GM19193 (cell line): ENCODE data around the gene AARS2.

ENCODE experiments used
- POLR2A ChIP-seq: IDR thresholded peaks from 4 replicates; pipeline ENCODE4 v1.6.1; 2011; ENCODE audit not compliant: insufficient read depth, insufficient read length; ENCODE audit errors: extremely low read depth

Gene AARS2

GRCh38 chr6:44262467-44263353 is 50.4 kb downstream of the AARS2 start:
- peak; percentile 28 for TF ChIP-seq POLR2A

- peak; percentile 4 for TF ChIP-seq POLR2A
Observed at GRCh38 chr6:44261581-44261980, 51.6 kb downstream of the AARS2 start.

DNA sequence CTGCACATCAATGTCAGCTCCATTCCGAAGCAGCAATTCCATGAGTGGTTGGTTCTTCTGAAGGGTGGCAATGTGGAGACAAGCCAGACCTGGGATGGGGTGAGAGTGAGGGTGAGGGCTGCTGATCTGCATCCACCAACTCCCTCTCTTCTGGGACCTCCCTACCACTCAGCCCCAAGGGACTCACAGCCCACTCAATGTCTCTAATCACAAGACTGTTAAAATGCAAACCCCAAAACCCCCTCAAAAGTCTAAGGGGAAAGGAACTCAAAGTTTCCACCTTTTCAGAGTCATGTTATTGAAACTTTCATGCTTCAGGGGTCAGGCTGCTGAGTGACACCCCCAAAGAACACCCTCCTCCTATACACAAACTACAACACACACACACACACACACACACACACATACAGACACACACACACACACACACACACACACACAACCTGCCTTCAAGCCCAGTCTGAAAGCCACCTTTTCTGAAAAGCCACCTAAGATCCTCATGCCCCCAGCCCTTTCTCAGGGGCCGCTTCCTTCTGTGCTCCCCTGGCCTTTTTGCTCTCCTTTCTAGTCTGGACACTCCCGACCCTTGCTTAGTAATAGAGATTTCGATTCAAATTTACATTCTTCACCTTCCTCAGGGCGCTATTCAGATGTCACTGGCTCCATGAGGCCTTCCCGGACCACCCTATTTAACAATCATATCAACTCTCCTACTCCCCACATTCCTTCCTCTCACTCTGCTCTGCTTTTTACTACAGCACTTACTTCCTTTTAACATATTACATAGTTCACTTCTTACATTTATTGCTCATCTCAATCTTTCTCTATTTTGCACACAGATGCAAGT is 52.5 kb downstream of the AARS2 start:
- TF ChIP-seq POLR2A: peak; percentile 39

GRCh38 chr6:44260011-44260410 is 53.1 kb downstream of the AARS2 start:
- no peak for TF ChIP-seq POLR2A

DNA sequence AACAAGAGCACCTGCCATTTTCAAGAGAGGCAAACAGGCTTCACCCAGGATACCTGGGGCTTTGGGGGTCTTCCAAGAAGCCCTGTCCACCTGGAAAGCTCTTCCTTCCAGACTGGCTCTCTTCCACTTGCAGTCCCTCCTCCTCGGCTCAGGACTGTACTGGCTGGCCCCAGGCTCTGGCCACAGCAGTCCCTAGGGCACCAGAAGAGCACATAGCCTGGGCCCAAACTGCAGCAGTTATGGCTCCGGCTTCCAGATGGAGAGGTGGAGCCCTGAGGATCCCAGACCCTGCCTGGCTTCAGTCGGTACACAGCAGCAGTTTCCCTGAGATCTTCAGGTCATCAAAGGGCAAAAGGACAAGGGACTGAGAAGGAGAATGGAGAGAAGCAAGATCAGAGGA is 54.2 kb downstream of the AARS2 start:
- TF ChIP-seq POLR2A: no peak

GRCh38 chr6:44258325-44258863 is 54.8 kb downstream of the AARS2 start:
- no peak for TF ChIP-seq POLR2A

DNA sequence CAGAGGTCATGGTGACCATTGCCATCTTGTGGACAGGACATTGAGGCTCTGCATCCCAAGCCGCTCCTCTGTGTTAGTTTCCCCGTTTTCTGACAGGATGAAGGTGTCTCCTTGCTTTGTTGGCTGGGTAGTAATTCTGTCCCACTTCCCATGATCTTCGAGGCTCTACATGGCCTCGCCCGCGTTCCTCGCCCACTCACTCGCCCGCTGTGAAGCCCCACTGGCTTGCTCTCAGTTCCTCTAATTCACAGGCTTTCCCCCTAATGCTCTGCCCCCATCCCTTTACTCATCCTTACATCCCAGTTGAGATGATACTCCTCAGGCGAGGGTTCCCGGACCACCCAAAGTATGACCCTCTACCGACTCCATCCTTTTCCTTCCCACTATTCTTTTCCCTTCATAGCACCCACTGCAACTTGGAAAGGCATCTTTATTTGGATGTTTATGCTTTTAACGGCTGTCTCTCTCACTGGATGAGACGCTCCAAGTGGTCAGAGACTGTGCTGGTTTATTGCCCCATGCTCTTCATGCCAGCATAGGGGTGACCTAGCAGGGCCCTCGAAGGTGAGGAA is 55.3 kb downstream of the AARS2 start:
- TF ChIP-seq POLR2A: no peak

DNA sequence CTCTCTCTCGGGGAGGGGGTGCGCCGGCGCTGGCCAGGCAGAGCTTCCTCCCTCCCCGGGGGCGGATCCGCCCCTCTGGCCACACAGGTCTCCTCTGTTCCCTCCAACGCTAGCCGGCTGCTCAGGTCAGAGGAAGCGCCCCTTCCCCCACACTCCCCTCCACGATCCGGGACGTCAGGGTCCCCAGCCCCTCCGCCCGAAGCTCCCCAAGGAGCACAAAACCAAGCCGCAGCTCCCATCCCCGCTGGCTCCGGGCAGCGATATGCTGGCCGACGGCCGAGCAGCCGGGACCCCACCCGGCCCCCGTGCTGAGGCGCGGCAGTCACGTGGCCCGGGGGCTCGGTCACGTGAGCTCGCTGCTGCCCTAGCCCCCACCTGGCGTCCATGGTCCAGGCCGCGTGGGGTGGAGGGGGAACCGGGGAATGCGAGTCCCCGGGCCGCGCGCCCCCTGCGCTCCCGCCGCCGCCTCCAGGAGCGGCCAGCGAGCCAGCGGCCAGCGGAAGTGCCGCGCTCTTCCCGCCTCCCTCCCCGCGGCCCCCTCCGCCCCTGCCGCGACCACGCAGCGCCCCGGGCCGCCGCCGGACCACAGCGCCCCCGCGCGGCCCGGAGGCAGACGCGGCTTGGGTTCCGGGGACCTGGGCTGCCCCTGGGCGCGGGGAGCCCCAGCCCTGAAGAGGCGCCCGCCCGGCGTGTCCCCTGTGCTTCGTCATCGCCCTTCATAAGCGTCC is 56.0 kb downstream of the AARS2 start, which contains the start of gene SLC35B2:
Gene SLC35B2 (minus strand): TSS at position 504 of the 728 bp plus-strand sequence. CDS start 118 bp downstream, at position 386.
- TF ChIP-seq POLR2A: peak; percentile 74

GRCh38 chr6:44256775-44257024 is 56.4 kb downstream of the AARS2 start:
- TF ChIP-seq POLR2A: no peak

DNA sequence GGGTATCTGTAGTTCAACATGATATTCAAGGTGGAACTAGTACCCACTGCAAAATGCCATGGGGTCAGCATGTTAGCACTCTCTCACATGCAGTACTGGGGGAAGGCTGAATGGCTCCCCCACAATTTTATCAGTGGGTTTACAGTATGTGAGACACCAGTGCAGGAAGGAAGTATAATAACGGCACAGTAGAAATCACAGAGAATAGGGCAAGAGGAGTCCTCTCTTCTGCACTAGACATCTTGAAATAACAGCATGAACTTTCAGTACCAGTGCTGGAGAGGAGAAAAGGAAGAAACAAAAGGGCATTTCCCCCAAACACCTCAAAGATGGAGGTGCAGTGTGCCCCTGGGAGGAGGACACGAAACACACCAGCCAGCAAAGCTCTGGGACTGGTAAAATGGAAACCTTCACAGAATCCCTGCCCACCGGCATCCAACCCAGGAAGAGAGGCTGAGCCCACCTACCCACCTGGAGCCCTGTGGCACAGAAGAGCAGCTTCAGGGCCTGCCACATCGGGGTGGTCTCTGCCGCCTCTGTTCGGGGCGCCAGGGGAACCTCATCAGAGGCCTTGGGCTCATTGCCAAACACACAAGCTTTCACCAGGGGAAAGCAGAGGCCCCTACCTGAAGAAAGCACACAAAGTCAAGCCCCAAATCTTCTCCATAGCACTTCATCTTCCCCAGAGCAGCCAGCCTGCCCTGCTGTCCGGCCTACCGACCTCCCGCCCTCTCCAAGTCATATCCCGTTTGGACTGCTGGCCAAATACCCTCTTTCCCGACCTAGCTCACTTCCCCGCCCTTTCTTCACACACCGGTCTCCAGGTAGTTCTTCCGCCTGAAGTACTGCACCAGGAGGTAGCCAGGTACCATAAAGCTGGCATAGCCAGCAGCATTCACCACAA is 57.0 kb downstream of the AARS2 start:
- TF ChIP-seq POLR2A: no peak

GRCh38 chr6:44255105-44255808 is 57.9 kb downstream of the AARS2 start:
- peak; percentile 65 for TF ChIP-seq POLR2A

- no peak for TF ChIP-seq POLR2A
Observed at GRCh38 chr6:44254191-44255104, 58.7 kb downstream of the AARS2 start.
